H9 (cell line): Measurements from ENCODE around the gene JKAMP. TPM values are rescaled to one million over a fixed set of nuclear protein-coding genes. Genes with fewer than 3 reads are reported as not detected.

Experiments
- DNase-seq: peaks from one replicate; pipeline ENCODE4 v3.0.0-alpha.2; 2017
- H2AFZ ChIP-seq: one replicate; pipeline ENCODE4 v1.6.1; 2013; ENCODE audit warnings: mild to moderate bottlenecking, low read length, control low read depth, moderate library complexity
- H2AK5ac ChIP-seq: 2 replicates; pipeline ENCODE4 v1.6.1; 2013; ENCODE audit warnings: low read length, control low read depth, mixed read lengths; ENCODE audit not compliant: insufficient read length
- H2BK120ac ChIP-seq: one replicate; pipeline ENCODE4 v1.6.1; 2013; ENCODE audit warnings: low read depth, mild to moderate bottlenecking, low read length, control low read depth, inconsistent platforms; ENCODE audit not compliant: poor library complexity, severe bottlenecking
- H2BK12ac ChIP-seq: 2 replicates; pipeline ENCODE4 v1.6.1; 2013; ENCODE audit warnings: low read length, control low read depth, mixed read lengths, low read depth; ENCODE audit not compliant: insufficient read length
- H2BK15ac ChIP-seq: 2 replicates; pipeline ENCODE4 v1.6.1; 2013; ENCODE audit warnings: low read depth, low read length, control low read depth
- H2BK20ac ChIP-seq: one replicate; pipeline ENCODE4 v1.6.1; 2013; ENCODE audit warnings: low read depth, mild to moderate bottlenecking, low read length, control low read depth, inconsistent platforms; ENCODE audit not compliant: poor library complexity, severe bottlenecking
- H2BK5ac ChIP-seq: 2 replicates; pipeline ENCODE4 v1.6.1; 2013; ENCODE audit warnings: low read length, control low read depth, mixed read lengths; ENCODE audit not compliant: insufficient read length
- H3K14ac ChIP-seq: 2 replicates; pipeline ENCODE4 v1.6.1; 2013; ENCODE audit warnings: low read length, control low read depth; ENCODE audit not compliant: insufficient read depth
- H3K18ac ChIP-seq: 2 replicates; pipeline ENCODE4 v1.6.1; 2013; ENCODE audit warnings: low read depth, mild to moderate bottlenecking, mixed read lengths, low read length, control low read depth; ENCODE audit not compliant: insufficient read length
- H3K23ac ChIP-seq: 2 replicates; pipeline ENCODE4 v1.6.1; 2013; ENCODE audit warnings: low read length, control low read depth, mixed read lengths, low read depth; ENCODE audit not compliant: insufficient read length
- H3K23me2 ChIP-seq: 2 replicates; pipeline ENCODE4 v1.6.1; 2013; ENCODE audit warnings: low read depth, mild to moderate bottlenecking, mixed read lengths, low read length, control low read depth; ENCODE audit not compliant: insufficient read length, poor library complexity, severe bottlenecking
- H3K27ac ChIP-seq: 2 replicates; pipeline ENCODE4 v1.5.1; 2013; ENCODE audit warnings: low read length, control low read depth, mixed read lengths, low read depth; ENCODE audit not compliant: insufficient read length
- H3K27me3 ChIP-seq: 2 replicates; pipeline ENCODE4 v1.6.1; 2013; ENCODE audit warnings: low read length, control low read depth, inconsistent platforms; ENCODE audit not compliant: insufficient read depth
- H3K4ac ChIP-seq: 2 replicates; pipeline ENCODE4 v1.6.1; 2013; ENCODE audit warnings: low read depth, mild to moderate bottlenecking, control low read depth, inconsistent platforms, low read length, moderate library complexity
- H3K4me1 ChIP-seq: 2 replicates; pipeline ENCODE4 v1.6.1; 2013; ENCODE audit warnings: low read length, control low read depth, inconsistent platforms; ENCODE audit not compliant: insufficient read depth
- H3K4me2 ChIP-seq: 2 replicates; pipeline ENCODE4 v1.6.1; 2013; ENCODE audit warnings: low read length, control low read depth, mixed read lengths; ENCODE audit not compliant: insufficient read length, insufficient read depth
- H3K56ac ChIP-seq: 2 replicates; pipeline ENCODE4 v1.6.1; 2013; ENCODE audit warnings: low read depth, mild to moderate bottlenecking, mixed read lengths, low read length, control low read depth; ENCODE audit not compliant: insufficient read length
- H3K79me1 ChIP-seq: 2 replicates; pipeline ENCODE4 v1.6.1; 2013; ENCODE audit warnings: low read depth, mild to moderate bottlenecking, moderate library complexity, low read length, control low read depth, inconsistent platforms; ENCODE audit not compliant: insufficient read depth, poor library complexity, severe bottlenecking
- H3K79me2 ChIP-seq: 2 replicates; pipeline ENCODE4 v1.6.1; 2013; ENCODE audit warnings: low read length, control low read depth, inconsistent platforms; ENCODE audit not compliant: insufficient read depth
- H3K9ac ChIP-seq: 2 replicates; pipeline ENCODE4 v1.6.1; 2013; ENCODE audit warnings: low read length, control low read depth, mixed read lengths; ENCODE audit not compliant: insufficient read length; ENCODE audit errors: extremely low read depth
- H3K9me3 ChIP-seq: one replicate; pipeline ENCODE4 v1.6.1; 2013; ENCODE audit warnings: low read depth, low read length, inconsistent platforms; ENCODE audit not compliant: control insufficient read depth
- H3T11ph ChIP-seq: one replicate; pipeline ENCODE4 v1.6.1; 2013; ENCODE audit warnings: mild to moderate bottlenecking, low read length, control low read depth, inconsistent platforms
- H4K20me1 ChIP-seq: one replicate; pipeline ENCODE4 v1.6.1; 2013; ENCODE audit not compliant: control insufficient read depth, insufficient read length, insufficient read depth
- H4K5ac ChIP-seq: 2 replicates; pipeline ENCODE4 v1.6.1; 2013; ENCODE audit warnings: low read depth, mild to moderate bottlenecking, mixed read lengths, low read length, control low read depth; ENCODE audit not compliant: insufficient read length
- H4K8ac ChIP-seq: replicated peaks from 2 replicates; pipeline ENCODE4 v1.6.1; 2013; ENCODE audit warnings: low read length, control low read depth, mixed read lengths, low read depth; ENCODE audit not compliant: insufficient read length
- H4K91ac ChIP-seq: 2 replicates; pipeline ENCODE4 v1.6.1; 2013; ENCODE audit warnings: low read depth, mild to moderate bottlenecking, moderate library complexity, mixed read lengths, low read length, control low read depth; ENCODE audit not compliant: insufficient read length
- H3K27ac Mint-ChIP-seq, 3 experiments: 2 replicates in 2 of 3; 3 replicates in 1 of 3; pipeline ENCODE4 v1.8.0; 2020 to 2021; ENCODE audit warnings: mixed read lengths in 3 of 3, mild to moderate bottlenecking in 1 of 3, moderate library complexity in 1 of 3
- H3K27me3 Mint-ChIP-seq: 2 replicates; pipeline ENCODE4 v1.8.0; 2021; ENCODE audit warnings: low read depth, mild to moderate bottlenecking, moderate library complexity, mixed read lengths
- H3K36me3 Mint-ChIP-seq, 3 experiments: 2 replicates in 2 of 3; 3 replicates in 1 of 3; pipeline ENCODE4 v1.8.0; 2020 to 2021; ENCODE audit warnings: low read depth in 3 of 3, mixed read lengths in 3 of 3; ENCODE audit not compliant: insufficient read depth in 1 of 3
- H3K4me1 Mint-ChIP-seq, 2 experiments: 2 replicates each; pipeline ENCODE4 v1.8.0; 2020; ENCODE audit warnings: mixed read lengths in 2 of 2
- H3K4me3 Mint-ChIP-seq, 2 experiments: 2 replicates in 1 of 2; 3 replicates in 1 of 2; pipeline ENCODE4 v1.8.0; 2020 to 2021; ENCODE audit warnings: mild to moderate bottlenecking in 2 of 2, mixed read lengths in 2 of 2, moderate library complexity in 1 of 2
- H3K9me3 Mint-ChIP-seq, 2 experiments: 2 replicates in 1 of 2; 3 replicates in 1 of 2; pipeline ENCODE4 v1.8.0; 2020; ENCODE audit warnings: mild to moderate bottlenecking in 2 of 2, mixed read lengths in 2 of 2, moderate library complexity in 1 of 2
- WGBS: extraction: QIAGEN DNeasy Blood & Tissue Kit; methylation state at CpG from one replicate; pipeline ENCODE4 v1.1.7; 2013; ENCODE audit warnings: missing lambda C conversion rate, low lambda C conversion rate, mixed read lengths; ENCODE audit not compliant: insufficient read length; ENCODE audit errors: extremely low coverage; 5-methylcytosine and 5-hydroxymethylcytosine counted together
- total RNA-seq: library from RNA; stranded (reverse); gene quantifications from 2 replicates; pipeline ENCODE4 v1.2.1, GENCODE V29; 2021
- TF ChIP-seq, protein P1 (sequence below): fragments of 200-600 bp; sonication (generic); conservative IDR thresholded peaks from 3 replicates; pipeline ENCODE4 v1.8.0; 2021; ENCODE audit warnings: antibody characterized with exemption, mild to moderate bottlenecking

The JKAMP gene
- total RNA-seq, 1 experiment from 2014 or later: 33.8 TPM

DNA sequence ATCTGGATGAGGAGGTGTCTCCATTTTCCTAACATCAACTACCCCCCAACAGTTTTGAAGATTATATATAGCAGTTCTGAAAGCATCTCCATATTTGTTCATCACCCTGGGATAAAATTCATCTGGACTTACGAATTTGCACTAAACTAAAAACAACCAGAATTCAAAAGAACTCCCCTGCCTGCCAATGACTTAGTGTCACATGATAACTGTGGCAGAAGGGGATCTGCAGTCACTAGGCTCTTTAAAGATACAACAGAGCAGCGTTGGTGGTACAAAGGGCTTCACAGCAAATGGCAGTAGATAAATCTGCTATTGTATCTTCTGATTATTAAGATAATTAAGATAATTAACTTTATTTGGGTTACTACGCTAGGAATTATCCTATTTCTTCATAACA lies 49.2 kb upstream of the JKAMP start:
- TF ChIP-seq, protein P1, sequence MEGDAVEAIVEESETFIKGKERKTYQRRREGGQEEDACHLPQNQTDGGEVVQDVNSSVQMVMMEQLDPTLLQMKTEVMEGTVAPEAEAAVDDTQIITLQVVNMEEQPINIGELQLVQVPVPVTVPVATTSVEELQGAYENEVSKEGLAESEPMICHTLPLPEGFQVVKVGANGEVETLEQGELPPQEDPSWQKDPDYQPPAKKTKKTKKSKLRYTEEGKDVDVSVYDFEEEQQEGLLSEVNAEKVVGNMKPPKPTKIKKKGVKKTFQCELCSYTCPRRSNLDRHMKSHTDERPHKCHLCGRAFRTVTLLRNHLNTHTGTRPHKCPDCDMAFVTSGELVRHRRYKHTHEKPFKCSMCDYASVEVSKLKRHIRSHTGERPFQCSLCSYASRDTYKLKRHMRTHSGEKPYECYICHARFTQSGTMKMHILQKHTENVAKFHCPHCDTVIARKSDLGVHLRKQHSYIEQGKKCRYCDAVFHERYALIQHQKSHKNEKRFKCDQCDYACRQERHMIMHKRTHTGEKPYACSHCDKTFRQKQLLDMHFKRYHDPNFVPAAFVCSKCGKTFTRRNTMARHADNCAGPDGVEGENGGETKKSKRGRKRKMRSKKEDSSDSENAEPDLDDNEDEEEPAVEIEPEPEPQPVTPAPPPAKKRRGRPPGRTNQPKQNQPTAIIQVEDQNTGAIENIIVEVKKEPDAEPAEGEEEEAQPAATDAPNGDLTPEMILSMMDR: no peak
- no peak overlapping the region for H3K4ac ChIP-seq
- no peak overlapping the region for H3K4me2 ChIP-seq
- no peak overlapping the region for H3K18ac ChIP-seq
- H3K27ac ChIP-seq: no peak overlapping the region
- no peaks in the 10 kb centered on the region for H3K23me2 ChIP-seq
- no peaks in the 10 kb centered on the region for H4K20me1 ChIP-seq
- Mint-ChIP-seq H3K9me3 (no peaks in the 10 kb centered on the region), H3K36me3 (no peaks in the 10 kb centered on the region; a peak in 1 of 7 replicates), H3K4me3 (no peak overlapping the region), H3K4me1 (no peaks in the 10 kb centered on the region), H3K27me3 (no peaks in the 10 kb centered on the region), H3K27ac (no peak overlapping the region)
- H2BK15ac ChIP-seq: no peak overlapping the region
- no peaks in the 10 kb centered on the region for H3K79me1 ChIP-seq
- H3K27me3 ChIP-seq: no peaks in the 10 kb centered on the region
- no peak for DNase-seq
- no peaks in the 10 kb centered on the region for H3K79me2 ChIP-seq
- no peak overlapping the region for H3K14ac ChIP-seq
- H2AFZ ChIP-seq: no peak overlapping the region
- no peak overlapping the region for H2BK20ac ChIP-seq
- WGBS: no CpG with 5 or more reads among the region's 3 CpGs
- H2AK5ac ChIP-seq: no peak overlapping the region
- no peak overlapping the region for H4K5ac ChIP-seq
- H3K9ac ChIP-seq: no peak overlapping the region
- H2BK120ac ChIP-seq: no peak overlapping the region
- no peak overlapping the region for H2BK5ac ChIP-seq
- H4K8ac ChIP-seq: no peak overlapping the region
- no peak overlapping the region for H3T11ph ChIP-seq
- no peak overlapping the region for H3K23ac ChIP-seq
- H4K91ac ChIP-seq: no peak overlapping the region
- no peaks in the 10 kb centered on the region for H3K4me1 ChIP-seq
- H3K56ac ChIP-seq: no peak overlapping the region
- H3K9me3 ChIP-seq: no peaks in the 10 kb centered on the region
- no peak overlapping the region for H2BK12ac ChIP-seq
